ENCODE results near the gene SFI1. TPM values are rescaled to one million over a fixed set of nuclear protein-coding genes. Genes with fewer than 3 reads are reported as not detected.

SFI1 gene
- total RNA-seq, 1 donor from 2014 or later, result 24.8 TPM

DNA sequence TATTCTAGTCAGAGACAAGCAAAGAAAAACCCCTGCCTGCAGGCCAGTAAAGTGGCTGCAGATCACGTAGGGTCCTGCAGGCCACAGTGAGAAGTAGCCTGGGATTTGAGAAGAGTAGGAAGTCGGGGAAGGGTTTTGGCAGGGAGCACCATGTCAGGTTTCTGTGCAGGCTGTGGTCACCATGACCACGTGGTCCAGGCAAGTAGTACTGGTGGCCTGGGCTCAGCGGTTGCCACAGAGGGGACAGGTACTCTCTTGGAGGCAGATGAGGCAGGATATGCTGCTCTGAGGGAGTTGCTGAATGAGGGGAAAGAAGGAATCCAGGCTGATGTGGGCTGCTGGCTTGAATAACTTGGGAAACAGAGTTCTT lies 119.1 kb downstream of the SFI1 start:
- Mint-ChIP-seq H3K4me3 (ENCODE audit: unreplicated experiment) (no peak overlapping the region), H3K27ac (ENCODE audit: unreplicated experiment) (peak overlapping the region; percentile 85)
- DNase-seq (ENCODE audit: low spot score), result no peak

DNA sequence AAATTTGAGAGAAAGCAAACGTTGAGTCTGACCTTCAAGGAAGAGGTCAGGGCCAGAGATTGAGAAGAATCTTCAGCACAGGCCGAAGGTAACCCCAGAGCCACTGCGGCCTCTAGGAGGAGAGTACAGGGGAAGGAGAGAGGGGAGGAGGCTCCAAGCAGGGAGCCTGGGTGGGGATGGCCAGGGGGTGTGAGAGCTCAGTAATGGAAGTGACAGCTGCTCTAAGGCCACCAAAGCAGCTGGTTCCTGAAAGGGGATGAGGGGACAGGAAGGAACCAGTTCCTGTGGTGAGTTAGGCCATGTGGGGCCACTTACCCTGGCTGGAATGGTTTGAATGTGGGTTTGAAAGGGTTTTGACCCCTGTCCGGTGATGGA lies 119.6 kb downstream of the SFI1 start:
- H3K4me3 Mint-ChIP-seq (ENCODE audit: unreplicated experiment), result peak overlapping the region; percentile 22
- H3K4me1 Mint-ChIP-seq (ENCODE audit: unreplicated experiment), result peaks cover 21% of the 10 kb centered on the region
- no peak for DNase-seq (ENCODE audit: low spot score)

More for the DNA sequence above, 119.1 kb downstream of the SFI1 start:
- Mint-ChIP-seq H3K27me3 (ENCODE audit: unreplicated experiment) (peaks cover 11% of the 10 kb centered on the region), H3K9me3 (ENCODE audit: unreplicated experiment) (no peaks in the 10 kb centered on the region), H3K4me1 (ENCODE audit: unreplicated experiment) (peaks cover 21% of the 10 kb centered on the region), H3K36me3 (ENCODE audit: low read depth, unreplicated experiment) (peaks cover 21% of the 10 kb centered on the region)
- TF ChIP-seq, protein P1, sequence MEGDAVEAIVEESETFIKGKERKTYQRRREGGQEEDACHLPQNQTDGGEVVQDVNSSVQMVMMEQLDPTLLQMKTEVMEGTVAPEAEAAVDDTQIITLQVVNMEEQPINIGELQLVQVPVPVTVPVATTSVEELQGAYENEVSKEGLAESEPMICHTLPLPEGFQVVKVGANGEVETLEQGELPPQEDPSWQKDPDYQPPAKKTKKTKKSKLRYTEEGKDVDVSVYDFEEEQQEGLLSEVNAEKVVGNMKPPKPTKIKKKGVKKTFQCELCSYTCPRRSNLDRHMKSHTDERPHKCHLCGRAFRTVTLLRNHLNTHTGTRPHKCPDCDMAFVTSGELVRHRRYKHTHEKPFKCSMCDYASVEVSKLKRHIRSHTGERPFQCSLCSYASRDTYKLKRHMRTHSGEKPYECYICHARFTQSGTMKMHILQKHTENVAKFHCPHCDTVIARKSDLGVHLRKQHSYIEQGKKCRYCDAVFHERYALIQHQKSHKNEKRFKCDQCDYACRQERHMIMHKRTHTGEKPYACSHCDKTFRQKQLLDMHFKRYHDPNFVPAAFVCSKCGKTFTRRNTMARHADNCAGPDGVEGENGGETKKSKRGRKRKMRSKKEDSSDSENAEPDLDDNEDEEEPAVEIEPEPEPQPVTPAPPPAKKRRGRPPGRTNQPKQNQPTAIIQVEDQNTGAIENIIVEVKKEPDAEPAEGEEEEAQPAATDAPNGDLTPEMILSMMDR (IDR thresholded peaks at IDR 0.05; ENCODE audit: unreplicated experiment), result no peak

DNA sequence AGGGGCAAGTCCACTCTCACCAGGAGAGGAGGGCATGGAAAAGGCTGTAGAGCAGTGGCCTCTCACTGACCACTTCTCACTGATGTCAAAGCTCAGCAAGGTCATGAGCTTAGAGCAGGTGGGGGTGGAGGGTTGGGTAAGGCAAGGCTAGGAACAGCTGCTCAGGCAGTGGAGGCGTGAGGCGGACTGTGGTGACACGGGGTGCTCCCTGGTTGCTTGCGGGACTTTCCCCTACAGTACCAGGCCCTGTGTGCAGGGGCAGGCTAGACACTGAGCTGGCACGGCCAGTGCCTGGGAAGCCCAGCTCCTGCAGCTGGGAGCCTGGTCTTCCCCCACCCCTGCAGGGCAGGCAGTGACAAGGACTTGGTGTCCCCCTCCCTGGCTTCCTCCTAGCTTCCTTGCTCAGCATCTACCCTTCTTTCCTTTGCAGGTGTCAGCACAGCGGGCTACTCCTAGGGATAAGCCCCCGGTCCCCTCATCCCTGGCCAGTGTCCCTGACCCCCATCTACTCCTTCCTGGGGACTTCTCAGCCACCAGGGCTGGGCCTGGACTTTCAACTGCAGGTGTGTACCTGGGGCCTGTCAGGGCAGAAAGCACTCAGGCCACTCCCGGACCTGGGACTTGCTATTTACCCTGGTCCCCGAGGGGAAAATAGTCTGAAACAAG lies 120.1 kb downstream of the SFI1 start:
- DNase-seq (ENCODE audit: low spot score), result no peak
- Mint-ChIP-seq H3K9me3 (ENCODE audit: unreplicated experiment) (no peaks in the 10 kb centered on the region), H3K36me3 (ENCODE audit: low read depth, unreplicated experiment) (peaks cover 21% of the 10 kb centered on the region), H3K27me3 (ENCODE audit: unreplicated experiment) (peaks cover 14% of the 10 kb centered on the region), H3K27ac (ENCODE audit: unreplicated experiment) (peak overlapping the region; percentile 85), H3K4me3 (ENCODE audit: unreplicated experiment) (no peak overlapping the region), H3K4me1 (ENCODE audit: unreplicated experiment) (peaks cover 23% of the 10 kb centered on the region)
- TF ChIP-seq, protein P1 (IDR thresholded peaks at IDR 0.05; ENCODE audit: unreplicated experiment), result no peak

More for the DNA sequence above, 119.6 kb downstream of the SFI1 start:
- Mint-ChIP-seq H3K9me3 (ENCODE audit: unreplicated experiment) (no peaks in the 10 kb centered on the region), H3K27ac (ENCODE audit: unreplicated experiment) (peak overlapping the region; percentile 85), H3K36me3 (ENCODE audit: low read depth, unreplicated experiment) (peaks cover 21% of the 10 kb centered on the region), H3K27me3 (ENCODE audit: unreplicated experiment) (peaks cover 14% of the 10 kb centered on the region)
- TF ChIP-seq, protein P1 (IDR thresholded peaks at IDR 0.05; ENCODE audit: unreplicated experiment), result no peak

DNA sequence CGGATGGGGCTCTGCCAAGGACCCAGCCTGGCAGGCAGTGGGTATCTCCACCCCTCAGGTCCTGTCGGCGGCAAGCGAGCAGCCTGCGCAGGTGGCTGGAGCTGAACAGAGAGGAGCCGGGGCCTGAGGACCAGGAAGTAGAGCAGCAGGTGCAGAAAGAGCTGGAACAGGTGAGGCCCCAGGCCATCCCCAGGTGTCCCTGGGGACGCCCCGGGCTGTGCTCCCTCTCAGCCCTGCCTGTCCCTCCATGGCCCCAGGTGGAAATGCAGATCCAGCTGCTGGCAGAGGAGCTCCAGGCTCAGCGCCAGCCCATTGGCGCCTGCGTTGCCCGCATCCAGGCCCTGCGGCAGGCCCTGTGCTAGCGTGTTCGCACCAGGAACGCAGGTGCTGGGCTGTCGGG lies 121.7 kb downstream of the SFI1 start:
- Mint-ChIP-seq H3K4me1 (ENCODE audit: unreplicated experiment) (peaks cover 27% of the 10 kb centered on the region), H3K36me3 (ENCODE audit: low read depth, unreplicated experiment) (peaks cover 21% of the 10 kb centered on the region), H3K4me3 (ENCODE audit: unreplicated experiment) (no peak overlapping the region), H3K27me3 (ENCODE audit: unreplicated experiment) (peaks cover 15% of the 10 kb centered on the region), H3K27ac (ENCODE audit: unreplicated experiment) (no peak overlapping the region), H3K9me3 (ENCODE audit: unreplicated experiment) (no peaks in the 10 kb centered on the region)
- TF ChIP-seq, protein P1 (IDR thresholded peaks at IDR 0.05; ENCODE audit: unreplicated experiment), result no peak
- no peak for DNase-seq (ENCODE audit: low spot score)

DNA sequence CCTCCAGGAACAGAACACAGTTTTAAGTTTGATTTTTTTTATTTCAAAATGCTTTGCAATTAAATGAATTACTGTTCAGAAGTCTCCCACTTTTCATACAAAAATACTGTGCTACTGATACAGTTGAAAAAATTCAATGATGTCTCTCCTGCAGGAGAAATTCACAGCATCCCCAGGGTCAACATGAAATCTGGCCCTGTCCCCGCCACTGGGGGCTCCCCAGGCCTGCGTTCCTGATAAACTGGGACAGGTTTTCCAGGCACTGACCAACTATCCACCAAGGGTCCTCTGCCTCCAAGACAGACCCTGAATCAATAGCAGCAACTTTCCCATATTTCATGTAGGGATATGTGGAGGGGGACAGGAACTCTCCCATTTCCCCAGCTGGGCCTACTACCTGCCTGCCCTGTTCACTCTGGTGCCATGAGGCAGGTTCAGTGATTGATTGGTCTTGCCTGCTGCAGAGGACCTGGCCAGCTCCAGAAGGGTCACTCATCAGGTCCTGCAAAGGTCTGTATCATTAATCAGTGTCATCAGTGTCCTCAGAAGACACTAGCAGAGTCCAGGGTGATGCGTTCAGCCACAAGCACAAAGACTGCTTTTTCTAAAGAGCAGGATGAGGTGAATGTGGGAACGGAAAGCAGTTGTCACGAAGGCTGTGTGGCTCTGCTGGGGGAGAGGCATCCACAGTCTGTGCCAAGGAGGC lies 122.3 kb downstream of the SFI1 start:
- H3K4me1 Mint-ChIP-seq (ENCODE audit: unreplicated experiment), result peaks cover 27% of the 10 kb centered on the region
- no peak overlapping the region for H3K4me3 Mint-ChIP-seq (ENCODE audit: unreplicated experiment)
- no peaks in the 10 kb centered on the region for H3K9me3 Mint-ChIP-seq (ENCODE audit: unreplicated experiment)
- peaks cover 21% of the 10 kb centered on the region for H3K36me3 Mint-ChIP-seq (ENCODE audit: low read depth, unreplicated experiment)
- H3K27ac Mint-ChIP-seq (ENCODE audit: unreplicated experiment), result no peak overlapping the region
- no peak for DNase-seq (ENCODE audit: low spot score)
- peaks cover 18% of the 10 kb centered on the region for H3K27me3 Mint-ChIP-seq (ENCODE audit: unreplicated experiment)
- TF ChIP-seq, protein P1 (IDR thresholded peaks at IDR 0.05; ENCODE audit: unreplicated experiment), result no peak
